Anterior cingulate cortex (tissue), 58 donors: ENCODE results near the gene IGF1R.

Experiments
- DNase-seq, 58 donors: peaks; one replicate each; lab custom pipeline; 2025; lab: John Stamatoyannopoulos, UW

Gene IGF1R

GRCh38 chr15:98806275-98806895 lies 158.0 kb downstream of the IGF1R start:
- no peak for DNase-seq

- no peak for DNase-seq
Measured at GRCh38 chr15:98807262-98807661, 158.9 kb downstream of the IGF1R start.

- peak in 15 of 58 donors; percentile 3 to 40 (median 17) for DNase-seq
Measured at GRCh38 chr15:98809273-98809672, 160.9 kb downstream of the IGF1R start.

GRCh38 chr15:98812716-98813446 lies 164.5 kb downstream of the IGF1R start:
- DNase-seq, result no peak

GRCh38 chr15:98813951-98814350 lies 165.6 kb downstream of the IGF1R start:
- DNase-seq, result no peak

- DNase-seq, result peak in 39 of 58 donors; percentile 4 to 85 (median 44)
Measured at GRCh38 chr15:98815207-98815606, 166.9 kb downstream of the IGF1R start.

GRCh38 chr15:98817745-98818144 lies 169.4 kb downstream of the IGF1R start:
- DNase-seq, result no peak

- peak in 2 of 58 donors; percentile 13 to 43 for DNase-seq
Measured at GRCh38 chr15:98823012-98823458, 174.7 kb downstream of the IGF1R start.

GRCh38 chr15:98823616-98824015 lies 175.3 kb downstream of the IGF1R start:
- no peak for DNase-seq

- no peak for DNase-seq
Measured at GRCh38 chr15:98824595-98824994, 176.3 kb downstream of the IGF1R start.

- no peak for DNase-seq
Measured at GRCh38 chr15:98826658-98827057, 178.3 kb downstream of the IGF1R start.

- no peak for DNase-seq
Measured at GRCh38 chr15:98827217-98827616, 178.9 kb downstream of the IGF1R start.

- no peak for DNase-seq
Measured at GRCh38 chr15:98830034-98830634, 181.8 kb downstream of the IGF1R start.

- DNase-seq, result no peak
Measured at GRCh38 chr15:98834976-98835375, 186.6 kb downstream of the IGF1R start.

- no peak for DNase-seq
Measured at GRCh38 chr15:98835876-98836275, 187.5 kb downstream of the IGF1R start.

GRCh38 chr15:98838387-98839259 lies 190.3 kb downstream of the IGF1R start:
- no peak for DNase-seq

GRCh38 chr15:98840053-98840452 lies 191.7 kb downstream of the IGF1R start:
- DNase-seq, result no peak

- DNase-seq, result no peak
Measured at GRCh38 chr15:98841419-98841970, 193.2 kb downstream of the IGF1R start.

- no peak for DNase-seq
Measured at GRCh38 chr15:98842192-98842972, 194.0 kb downstream of the IGF1R start.

- no peak for DNase-seq
Measured at GRCh38 chr15:98842973-98843285, 194.6 kb downstream of the IGF1R start.
